ENCODE results near the gene UNG.

The UNG gene

GRCh38 chr12:109157986-109158385 lies 60.6 kb downstream of the UNG start:
- no peak for DNase-seq

- no peak for DNase-seq
These were observed 63.0 kb downstream of the UNG start for GRCh38 chr12:109160433-109160832.
